ENCODE results near the gene KRT33B. TPM values are rescaled to one million over a fixed set of nuclear protein-coding genes. Genes with fewer than 3 reads are reported as not detected.
A peak's percentile ranks its signal among the peaks of the same experiment; 100 is the strongest.
"Not testable (repeated sequence)": the region's sequence is repeated elsewhere in the genome, so short reads cannot be mapped to it uniquely, and the experiment has no call there.

Gene KRT33B
- total RNA-seq, 1 donor from 2014 or later: not detected

DNA sequence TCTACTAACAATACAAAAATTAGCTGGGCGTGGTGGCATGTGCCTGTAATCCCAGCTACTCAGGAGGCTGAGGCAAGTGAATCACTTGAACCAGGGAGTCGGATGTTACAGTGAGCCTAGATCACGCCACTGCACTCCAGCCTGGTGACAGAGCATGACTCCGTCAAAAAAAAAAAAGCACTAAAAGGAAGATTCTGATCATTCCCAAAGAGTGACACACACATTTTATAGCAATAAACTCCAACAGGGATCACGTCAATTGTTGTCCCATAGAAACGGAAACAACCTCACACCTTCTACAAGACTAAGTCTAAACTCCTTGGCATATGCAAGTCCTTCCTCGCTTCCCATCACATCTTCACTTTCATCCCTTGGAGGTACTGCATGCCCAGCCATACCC is 10.5 kb upstream of the KRT33B start:
- peak; percentile 71 for DNase-seq (ENCODE audit: low read depth)
- not testable (repeated sequence) for H4K20me1 ChIP-seq (ENCODE audit: insufficient read depth, low read length); H3K27me3 Mint-ChIP-seq (ENCODE audit: low read depth, unreplicated experiment); H3K4me3 Mint-ChIP-seq (ENCODE audit: unreplicated experiment); H3K36me3 Mint-ChIP-seq (ENCODE audit: low read depth, unreplicated experiment); H3K4me3 ChIP-seq (ENCODE audit: insufficient read depth, low read depth, low read length); H3K9me3 ChIP-seq (ENCODE audit: insufficient read depth, low read depth, low read length); H3K4me1 Mint-ChIP-seq (ENCODE audit: low read depth, unreplicated experiment); H3K27me3 ChIP-seq (ENCODE audit: insufficient read depth, low read length); H3K79me2 ChIP-seq (ENCODE audit: insufficient read depth, low read length); H3K36me3 ChIP-seq (ENCODE audit: insufficient read depth, low read length)
- H3K9ac ChIP-seq (ENCODE audit: low read length): peak overlapping the region; percentile 38
- H3K27ac ChIP-seq (ENCODE audit: low read depth, low read length): peak overlapping the region; percentile 69
- peak overlapping the region; percentile 4 for H3K27ac Mint-ChIP-seq (ENCODE audit: unreplicated experiment)
- peak overlapping the region; percentile 45 for H3K4me2 ChIP-seq (ENCODE audit: low read length)
- H3K4me1 ChIP-seq (ENCODE audit: insufficient read depth, low read length): peaks cover 10% of the 10 kb centered on the region
- peak overlapping the region; percentile 38 for H2AFZ ChIP-seq (ENCODE audit: low read depth, low read length)
- H3K9me3 Mint-ChIP-seq (ENCODE audit: unreplicated experiment): peaks cover 16% of the 10 kb centered on the region
- peak; percentile 98 for FAIRE-seq

DNA sequence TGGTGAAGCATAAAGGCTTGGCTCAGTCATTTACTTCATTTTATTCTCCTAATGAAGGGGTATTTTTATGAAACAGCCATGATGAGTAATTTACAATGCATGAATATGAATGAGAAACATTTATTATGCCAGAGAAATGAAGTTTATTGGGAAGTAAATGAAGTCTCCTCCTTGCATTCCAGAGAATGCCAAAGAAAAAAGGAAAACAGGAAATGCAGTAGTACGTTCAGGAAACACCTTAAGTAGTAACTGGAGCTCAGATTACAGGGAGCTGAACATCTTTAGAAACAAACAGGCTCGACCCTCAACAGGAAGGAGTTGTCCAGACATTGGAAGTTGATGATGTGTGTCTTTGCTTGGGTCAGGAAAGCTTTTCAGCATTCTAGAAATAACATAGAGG is 7.9 kb upstream of the KRT33B start:
- no peaks in the 10 kb centered on the region for H3K79me2 ChIP-seq (ENCODE audit: insufficient read depth, low read length)
- H3K27ac ChIP-seq (ENCODE audit: low read depth, low read length): no peak overlapping the region
- DNase-seq (ENCODE audit: low read depth) (no peak), FAIRE-seq (peak; percentile 37)
- no peaks in the 10 kb centered on the region for H3K9me3 ChIP-seq (ENCODE audit: insufficient read depth, low read depth, low read length)
- H2AFZ ChIP-seq (ENCODE audit: low read depth, low read length): peak overlapping the region; percentile 33
- no peak overlapping the region for H3K4me2 ChIP-seq (ENCODE audit: low read length)
- H3K9ac ChIP-seq (ENCODE audit: low read length): no peak overlapping the region
- no peak overlapping the region for H3K27ac Mint-ChIP-seq (ENCODE audit: unreplicated experiment)
- no peaks in the 10 kb centered on the region for H4K20me1 ChIP-seq (ENCODE audit: insufficient read depth, low read length)
- no peak overlapping the region for H3K4me3 Mint-ChIP-seq (ENCODE audit: unreplicated experiment)
- peaks cover 10% of the 10 kb centered on the region for H3K4me1 ChIP-seq (ENCODE audit: insufficient read depth, low read length)
- no peak overlapping the region for H3K4me3 ChIP-seq (ENCODE audit: insufficient read depth, low read depth, low read length)
- no peaks in the 10 kb centered on the region for H3K36me3 ChIP-seq (ENCODE audit: insufficient read depth, low read length)
- TF ChIP-seq EZH2 (IDR thresholded peaks at IDR 0.05; ENCODE audit: insufficient read depth, low read length): no peak
- TF ChIP-seq, protein P1, sequence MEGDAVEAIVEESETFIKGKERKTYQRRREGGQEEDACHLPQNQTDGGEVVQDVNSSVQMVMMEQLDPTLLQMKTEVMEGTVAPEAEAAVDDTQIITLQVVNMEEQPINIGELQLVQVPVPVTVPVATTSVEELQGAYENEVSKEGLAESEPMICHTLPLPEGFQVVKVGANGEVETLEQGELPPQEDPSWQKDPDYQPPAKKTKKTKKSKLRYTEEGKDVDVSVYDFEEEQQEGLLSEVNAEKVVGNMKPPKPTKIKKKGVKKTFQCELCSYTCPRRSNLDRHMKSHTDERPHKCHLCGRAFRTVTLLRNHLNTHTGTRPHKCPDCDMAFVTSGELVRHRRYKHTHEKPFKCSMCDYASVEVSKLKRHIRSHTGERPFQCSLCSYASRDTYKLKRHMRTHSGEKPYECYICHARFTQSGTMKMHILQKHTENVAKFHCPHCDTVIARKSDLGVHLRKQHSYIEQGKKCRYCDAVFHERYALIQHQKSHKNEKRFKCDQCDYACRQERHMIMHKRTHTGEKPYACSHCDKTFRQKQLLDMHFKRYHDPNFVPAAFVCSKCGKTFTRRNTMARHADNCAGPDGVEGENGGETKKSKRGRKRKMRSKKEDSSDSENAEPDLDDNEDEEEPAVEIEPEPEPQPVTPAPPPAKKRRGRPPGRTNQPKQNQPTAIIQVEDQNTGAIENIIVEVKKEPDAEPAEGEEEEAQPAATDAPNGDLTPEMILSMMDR (IDR thresholded peaks at IDR 0.05; ENCODE audit: insufficient read depth, low read depth, low read length): no peak
- no peaks in the 10 kb centered on the region for H3K36me3 Mint-ChIP-seq (ENCODE audit: low read depth, unreplicated experiment)
- H3K4me1 Mint-ChIP-seq (ENCODE audit: low read depth, unreplicated experiment): peaks cover 8% of the 10 kb centered on the region
- no peaks in the 10 kb centered on the region for H3K27me3 ChIP-seq (ENCODE audit: insufficient read depth, low read length)
- peaks cover 13% of the 10 kb centered on the region for H3K27me3 Mint-ChIP-seq (ENCODE audit: low read depth, unreplicated experiment)
- peaks cover 24% of the 10 kb centered on the region for H3K9me3 Mint-ChIP-seq (ENCODE audit: unreplicated experiment)

GRCh38 chr17:41369023-41369422 is 590 bp downstream of the KRT33B start:
- H3K36me3 ChIP-seq (ENCODE audit: insufficient read depth, low read length): no peaks in the 10 kb centered on the region
- FAIRE-seq (no peak), DNase-seq (ENCODE audit: low read depth) (no peak)
- H3K9me3 ChIP-seq (ENCODE audit: insufficient read depth, low read depth, low read length): no peaks in the 10 kb centered on the region
- H3K4me1 ChIP-seq (ENCODE audit: insufficient read depth, low read length): peaks cover 6% of the 10 kb centered on the region
- Mint-ChIP-seq H3K36me3 (ENCODE audit: low read depth, unreplicated experiment) (no peaks in the 10 kb centered on the region), H3K9me3 (ENCODE audit: unreplicated experiment) (peaks cover 11% of the 10 kb centered on the region), H3K27ac (ENCODE audit: unreplicated experiment) (no peak overlapping the region), H3K4me3 (ENCODE audit: unreplicated experiment) (no peak overlapping the region), H3K4me1 (ENCODE audit: low read depth, unreplicated experiment) (peaks cover 15% of the 10 kb centered on the region), H3K27me3 (ENCODE audit: low read depth, unreplicated experiment) (peaks cover 8% of the 10 kb centered on the region)
- H3K4me2 ChIP-seq (ENCODE audit: low read length): no peak overlapping the region
- H3K4me3 ChIP-seq (ENCODE audit: insufficient read depth, low read depth, low read length): no peak overlapping the region
- TF ChIP-seq, protein P1 (IDR thresholded peaks at IDR 0.05; ENCODE audit: insufficient read depth, low read depth, low read length): no peak
- no peak for TF ChIP-seq EZH2 (IDR thresholded peaks at IDR 0.05; ENCODE audit: insufficient read depth, low read length)
- no peak overlapping the region for H2AFZ ChIP-seq (ENCODE audit: low read depth, low read length)
- no peak overlapping the region for H3K27ac ChIP-seq (ENCODE audit: low read depth, low read length)
- H4K20me1 ChIP-seq (ENCODE audit: insufficient read depth, low read length): no peaks in the 10 kb centered on the region
- no peaks in the 10 kb centered on the region for H3K27me3 ChIP-seq (ENCODE audit: insufficient read depth, low read length)
- H3K9ac ChIP-seq (ENCODE audit: low read length): no peak overlapping the region
- H3K79me2 ChIP-seq (ENCODE audit: insufficient read depth, low read length): no peaks in the 10 kb centered on the region
